HG03571 (cell line): ENCODE measurements around the gene SH3RF2.
A peak's percentile ranks its signal among the peaks of the same experiment; 100 is the strongest.

Experiments used
- ATAC-seq: cut with Tn5 transposase; IDR thresholded peaks from one replicate; pipeline ENCODE4 v1.9.1; 2021; ENCODE audit not compliant: unreplicated experiment

SH3RF2 gene

GRCh38 chr5:145920542-145921210 is 15.7 kb upstream of the SH3RF2 start:
- ATAC-seq: no peak

- no peak for ATAC-seq
Observed at GRCh38 chr5:145921211-145921610, 15.2 kb upstream of the SH3RF2 start.

GRCh38 chr5:145922059-145922458 is 14.3 kb upstream of the SH3RF2 start:
- no peak for ATAC-seq

- ATAC-seq: no peak
Observed at GRCh38 chr5:145923405-145923804, 13.0 kb upstream of the SH3RF2 start.

GRCh38 chr5:145924849-145925248 is 11.5 kb upstream of the SH3RF2 start:
- no peak for ATAC-seq

GRCh38 chr5:145925353-145925752 is 11.0 kb upstream of the SH3RF2 start:
- no peak for ATAC-seq

GRCh38 chr5:145925803-145926202 is 10.6 kb upstream of the SH3RF2 start:
- ATAC-seq: no peak

- ATAC-seq: no peak
Observed at GRCh38 chr5:145931718-145932117, 4.7 kb upstream of the SH3RF2 start.

GRCh38 chr5:145934276-145934675 is 2.1 kb upstream of the SH3RF2 start:
- no peak for ATAC-seq

GRCh38 chr5:145937432-145938250 is 1.3 kb downstream of the SH3RF2 start:
- no peak for ATAC-seq

- ATAC-seq: no peak
Observed at GRCh38 chr5:145938776-145939539, 2.6 kb downstream of the SH3RF2 start.

- ATAC-seq: no peak
Observed at GRCh38 chr5:145939540-145940065, 3.2 kb downstream of the SH3RF2 start.

- no peak for ATAC-seq
Observed at GRCh38 chr5:145941096-145941447, 4.7 kb downstream of the SH3RF2 start.

- no peak for ATAC-seq
Observed at GRCh38 chr5:145941448-145942130, 5.2 kb downstream of the SH3RF2 start.

GRCh38 chr5:145942201-145942600 is 5.8 kb downstream of the SH3RF2 start:
- ATAC-seq: no peak

GRCh38 chr5:145942749-145943148 is 6.4 kb downstream of the SH3RF2 start:
- ATAC-seq: no peak

GRCh38 chr5:145943674-145944121 is 7.3 kb downstream of the SH3RF2 start:
- ATAC-seq: no peak

- ATAC-seq: no peak
Observed at GRCh38 chr5:145944328-145944727, 8.0 kb downstream of the SH3RF2 start.

- no peak for ATAC-seq
Observed at GRCh38 chr5:145945620-145946111, 9.3 kb downstream of the SH3RF2 start.

GRCh38 chr5:145946112-145946861 is 9.9 kb downstream of the SH3RF2 start:
- peak; percentile 65 for ATAC-seq
